ENCODE results near the gene PRR29. TPM values are rescaled to one million over a fixed set of nuclear protein-coding genes. Genes with fewer than 3 reads are reported as not detected.
A peak's percentile ranks its signal among the peaks of the same experiment; 100 is the strongest.

Gene PRR29
- total RNA-seq, 6 experiments from 2014 or later: 0.17 to 0.27 (median 0.19) TPM; not detected in 3

DNA sequence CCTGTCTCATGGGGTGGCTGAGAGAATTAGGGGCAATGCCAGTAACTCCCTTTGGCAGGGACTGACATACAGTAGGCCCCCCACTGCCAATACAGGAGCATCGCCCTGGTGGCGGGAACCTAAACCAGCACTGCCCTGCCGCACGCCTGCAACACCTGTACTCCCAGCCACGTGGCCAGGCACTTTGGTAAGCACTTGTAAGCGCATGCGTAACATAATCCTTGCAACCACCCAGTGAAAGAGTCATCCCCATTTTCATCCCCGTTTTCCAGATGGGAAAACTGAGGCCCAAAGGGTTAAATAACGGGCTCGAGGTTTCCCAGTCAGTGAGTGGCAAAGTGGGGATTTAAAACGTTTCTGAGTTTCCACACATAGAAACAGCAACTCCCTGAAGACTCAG, 42.9 kb upstream of the PRR29 start:
- no peak for DNase-seq
- H3K9me3 Mint-ChIP-seq: no peaks in the 10 kb centered on the region
- TF ChIP-seq, protein P1, sequence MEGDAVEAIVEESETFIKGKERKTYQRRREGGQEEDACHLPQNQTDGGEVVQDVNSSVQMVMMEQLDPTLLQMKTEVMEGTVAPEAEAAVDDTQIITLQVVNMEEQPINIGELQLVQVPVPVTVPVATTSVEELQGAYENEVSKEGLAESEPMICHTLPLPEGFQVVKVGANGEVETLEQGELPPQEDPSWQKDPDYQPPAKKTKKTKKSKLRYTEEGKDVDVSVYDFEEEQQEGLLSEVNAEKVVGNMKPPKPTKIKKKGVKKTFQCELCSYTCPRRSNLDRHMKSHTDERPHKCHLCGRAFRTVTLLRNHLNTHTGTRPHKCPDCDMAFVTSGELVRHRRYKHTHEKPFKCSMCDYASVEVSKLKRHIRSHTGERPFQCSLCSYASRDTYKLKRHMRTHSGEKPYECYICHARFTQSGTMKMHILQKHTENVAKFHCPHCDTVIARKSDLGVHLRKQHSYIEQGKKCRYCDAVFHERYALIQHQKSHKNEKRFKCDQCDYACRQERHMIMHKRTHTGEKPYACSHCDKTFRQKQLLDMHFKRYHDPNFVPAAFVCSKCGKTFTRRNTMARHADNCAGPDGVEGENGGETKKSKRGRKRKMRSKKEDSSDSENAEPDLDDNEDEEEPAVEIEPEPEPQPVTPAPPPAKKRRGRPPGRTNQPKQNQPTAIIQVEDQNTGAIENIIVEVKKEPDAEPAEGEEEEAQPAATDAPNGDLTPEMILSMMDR (IDR thresholded peaks at IDR 0.05): no peak
- peaks cover 17% of the 10 kb centered on the region for H3K4me1 Mint-ChIP-seq (ENCODE audit: low read depth)
- H3K27me3 Mint-ChIP-seq (ENCODE audit: insufficient read depth): peaks cover 12% of the 10 kb centered on the region
- no peak overlapping the region for H3K27ac Mint-ChIP-seq
- H3K36me3 Mint-ChIP-seq (ENCODE audit: low read depth): no peaks in the 10 kb centered on the region
- H3K4me3 Mint-ChIP-seq: no peak overlapping the region

DNA sequence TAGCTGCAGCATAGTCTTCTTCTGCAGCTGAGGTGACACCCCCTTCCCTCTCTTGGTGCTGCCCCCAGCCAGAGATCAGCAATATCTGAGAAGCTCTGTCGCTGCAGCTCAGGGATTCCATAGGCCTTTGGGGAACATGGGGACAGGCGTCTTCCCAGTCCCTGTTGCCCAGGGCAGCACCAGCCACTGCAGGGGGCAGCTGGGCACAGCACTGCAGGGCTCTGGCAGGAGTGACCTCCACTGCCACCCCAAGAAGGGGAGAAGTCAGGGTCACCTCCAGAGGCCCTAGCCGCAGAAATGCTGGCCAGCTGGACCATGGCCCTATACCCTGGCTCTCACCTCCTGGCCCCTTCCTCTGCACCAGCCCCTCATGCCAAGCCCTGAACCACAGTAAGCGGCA, 42.4 kb upstream of the PRR29 start:
- H3K27me3 Mint-ChIP-seq (ENCODE audit: insufficient read depth): peaks cover 12% of the 10 kb centered on the region
- H3K4me1 Mint-ChIP-seq (ENCODE audit: low read depth): peaks cover 17% of the 10 kb centered on the region
- no peaks in the 10 kb centered on the region for H3K36me3 Mint-ChIP-seq (ENCODE audit: low read depth)
- no peak for DNase-seq
- TF ChIP-seq, protein P1 (IDR thresholded peaks at IDR 0.05): no peak
- no peaks in the 10 kb centered on the region for H3K9me3 Mint-ChIP-seq
- H3K4me3 Mint-ChIP-seq: no peak overlapping the region
- no peak overlapping the region for H3K27ac Mint-ChIP-seq

DNA sequence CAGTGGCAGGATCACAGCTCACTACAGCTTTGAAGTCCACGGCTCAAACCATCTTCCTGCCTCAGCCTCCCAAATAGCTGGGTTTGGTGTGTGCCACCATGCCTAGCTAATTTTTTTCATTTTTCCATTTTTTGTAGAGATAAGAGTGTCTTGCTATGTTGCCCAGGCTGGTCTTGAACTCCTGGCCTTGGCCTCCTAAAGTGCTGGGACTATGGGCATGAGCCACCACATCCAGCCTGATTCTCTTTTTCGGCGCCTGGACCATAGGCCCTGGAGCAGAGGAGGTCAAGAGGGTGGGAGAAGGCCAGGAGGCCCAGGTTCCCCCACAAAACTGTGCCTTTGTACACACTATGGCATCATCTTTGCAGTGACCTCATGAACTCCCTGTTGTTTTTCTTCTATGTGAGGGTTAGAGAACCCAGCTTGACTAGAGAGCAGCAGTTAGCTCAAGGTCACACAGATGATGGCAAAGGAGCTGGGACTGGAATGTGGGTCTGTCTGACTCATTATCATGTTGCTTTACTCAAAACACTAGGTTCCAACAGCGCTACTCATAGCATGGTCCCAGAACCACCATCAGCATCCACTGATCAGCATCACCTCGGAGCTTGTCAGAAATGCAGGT, 41.7 kb upstream of the PRR29 start:
- DNase-seq: peak; percentile 59
- Mint-ChIP-seq H3K9me3 (no peaks in the 10 kb centered on the region), H3K4me3 (no peak overlapping the region), H3K27me3 (ENCODE audit: insufficient read depth) (peaks cover 12% of the 10 kb centered on the region), H3K27ac (no peak overlapping the region; the same call in 1 of the 2 replicates), H3K36me3 (ENCODE audit: low read depth) (no peaks in the 10 kb centered on the region), H3K4me1 (ENCODE audit: low read depth) (peaks cover 17% of the 10 kb centered on the region)
- TF ChIP-seq, protein P1 (IDR thresholded peaks at IDR 0.05): no peak

DNA sequence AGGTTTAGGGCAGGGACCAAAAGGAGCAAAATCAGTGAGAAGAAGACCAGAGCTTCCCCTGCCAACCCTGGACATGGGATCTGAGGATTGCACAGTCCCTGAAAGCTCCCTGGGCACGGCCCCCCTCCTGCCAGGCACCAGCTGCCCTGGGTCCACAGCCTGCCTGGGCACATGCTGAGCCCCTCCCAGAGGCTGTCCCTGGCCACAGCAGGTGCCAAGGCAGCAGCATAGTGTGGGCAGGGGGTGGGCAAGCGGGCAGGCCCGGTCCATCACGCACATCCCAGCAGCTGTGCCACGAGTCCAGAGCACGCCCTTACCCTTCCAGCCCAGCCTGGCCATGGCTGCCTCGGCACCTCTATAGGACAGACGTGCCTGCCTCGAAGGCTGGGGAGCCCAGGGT, 38.1 kb upstream of the PRR29 start:
- TF ChIP-seq, protein P1 (IDR thresholded peaks at IDR 0.05): no peak
- no peak for DNase-seq
- H3K27ac Mint-ChIP-seq: no peak overlapping the region
- H3K36me3 Mint-ChIP-seq (ENCODE audit: low read depth): no peaks in the 10 kb centered on the region
- H3K27me3 Mint-ChIP-seq (ENCODE audit: insufficient read depth): peaks cover 3% of the 10 kb centered on the region
- H3K9me3 Mint-ChIP-seq: no peaks in the 10 kb centered on the region
- H3K4me1 Mint-ChIP-seq (ENCODE audit: low read depth): peaks cover 17% of the 10 kb centered on the region
- H3K4me3 Mint-ChIP-seq: no peak overlapping the region

DNA sequence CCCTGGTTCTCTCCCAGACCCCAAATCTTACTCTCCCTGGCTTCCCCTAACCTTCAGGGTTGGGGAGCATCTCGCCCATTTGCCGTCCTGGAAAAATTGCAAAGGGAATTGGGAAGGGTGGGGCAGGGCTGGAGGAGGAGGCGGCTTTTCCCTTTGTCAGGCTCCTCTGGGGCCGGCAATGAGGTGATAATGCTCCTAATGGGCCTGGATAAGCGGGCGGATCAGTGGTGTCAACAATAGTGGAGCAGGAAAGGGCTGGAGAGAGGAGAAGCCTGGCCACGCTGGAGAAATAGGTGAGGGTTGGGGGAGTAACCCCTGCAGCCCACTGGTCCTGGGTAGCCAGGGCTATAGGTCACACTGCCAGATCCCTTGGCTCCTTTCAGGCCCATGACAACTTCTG, 37.7 kb upstream of the PRR29 start:
- Mint-ChIP-seq H3K4me1 (ENCODE audit: low read depth) (peaks cover 17% of the 10 kb centered on the region), H3K4me3 (no peak overlapping the region), H3K27ac (no peak overlapping the region), H3K9me3 (no peaks in the 10 kb centered on the region), H3K27me3 (ENCODE audit: insufficient read depth) (peaks cover 3% of the 10 kb centered on the region), H3K36me3 (ENCODE audit: low read depth) (no peaks in the 10 kb centered on the region)
- TF ChIP-seq, protein P1 (IDR thresholded peaks at IDR 0.05): no peak
- no peak for DNase-seq
